Aorta (tissue), 5 donors: ENCODE data around the gene LYPD5. TPM values are rescaled to one million over a fixed set of nuclear protein-coding genes. Genes with fewer than 3 reads are reported as not detected.

ENCODE experiments used
- ATAC-seq: fragments of 200-7000 bp; cut with Tn5 transposase; one replicate; pipeline ENCODE4 v1.9.1; 2022; ENCODE audit warnings: moderate library complexity; ENCODE audit not compliant: low FRiP score
- DNase-seq, 2 donors: peaks; one replicate each; pipeline ENCODE4 v3.0.0-alpha.2; 2020
- H3K27ac ChIP-seq, 2 donors: one replicate each; pipeline ENCODE4 v1.5.1; 2013; ENCODE audit warnings: low read length in 2 of 2, mild to moderate bottlenecking in 2 of 2, moderate library complexity in 2 of 2, control low read depth in 1 of 2, inconsistent platforms in 1 of 2, low read depth in 1 of 2
- H3K27me3 ChIP-seq, 2 donors: one replicate each; pipeline ENCODE4 v1.6.1; 2013; ENCODE audit warnings: control low read depth in 1 of 2, low read length in 1 of 2, mild to moderate bottlenecking in 1 of 2, moderate library complexity in 1 of 2; ENCODE audit not compliant: insufficient read depth in 2 of 2, control insufficient read depth in 1 of 2
- H3K36me3 ChIP-seq, 2 donors: one replicate each; pipeline ENCODE4 v1.6.1; 2013; ENCODE audit warnings: control low read depth in 1 of 2, low read length in 1 of 2, mild to moderate bottlenecking in 1 of 2; ENCODE audit not compliant: insufficient read depth in 2 of 2, control insufficient read depth in 1 of 2
- H3K4me1 ChIP-seq, 2 donors: one replicate each; pipeline ENCODE4 v1.6.1; 2013; ENCODE audit warnings: low read length in 2 of 2, control low read depth in 1 of 2, mild to moderate bottlenecking in 1 of 2, moderate library complexity in 1 of 2; ENCODE audit not compliant: insufficient read depth in 2 of 2, control insufficient read depth in 1 of 2
- H3K4me3 ChIP-seq, 2 donors: one replicate each; pipeline ENCODE4 v1.5.1; 2013; ENCODE audit warnings: low read length in 2 of 2, control low read depth in 1 of 2, mild to moderate bottlenecking in 1 of 2
- H3K9me3 ChIP-seq: one replicate; pipeline ENCODE4 v1.6.1; 2013; ENCODE audit warnings: mild to moderate bottlenecking, low read length; ENCODE audit not compliant: control insufficient read depth
- WGBS, 2 donors: extraction: QIAGEN DNeasy Blood & Tissue Kit; methylation state at CpG; one replicate each; pipeline ENCODE4 v1.1.7; 2013; 5-methylcytosine and 5-hydroxymethylcytosine counted together
- intact Hi-C, 2 donors: fragments of 100-400 bp; cut with DNase I; formaldehyde crosslinking; loops; one replicate each; pipeline versions ENCODE4 v1.14.2 to v1.15.0; 2022
- polyA plus RNA-seq, 2 donors: library from polyadenylated mRNA; stranded (reverse); fragments of 200-250 nt; gene quantifications; one replicate each; pipeline ENCODE4 v1.2.3, GENCODE V29; 2013
- total RNA-seq, 2 donors: library from RNA; stranded (reverse); fragmentation: NEBNext Ultra II Directional; extraction: Animal tissue kit (Norgen Biotek cat#: 25700); gene quantifications; one replicate each; pipeline ENCODE4 v1.2.1, GENCODE V29; 2021
- donor health status: healthy with polysubstance abuse.
- donor health status: Bipolar disorder and iron deficiency.
- donor health status: DM: no; HTN: no; CAD: no.
- donor health status: DM: no; HTN: no; CAD: no.
- donor health status: DM: yes; HTN: yes; CAD: no.

Gene LYPD5
- total and polyA plus RNA-seq, 4 donors, result 0.08 to 1.9 (median 1.1) TPM

- DNase-seq (no peak), ATAC-seq (no peak)
- no peak overlapping the region for H3K4me3 ChIP-seq
- no peaks in the 10 kb centered on the region for H3K9me3 ChIP-seq
- no peak overlapping the region for H3K27ac ChIP-seq
- H3K4me1 ChIP-seq, result peaks cover 0 to 3% of the 10 kb centered on the region in 2 donors
- no peaks in the 10 kb centered on the region for H3K27me3 ChIP-seq
- WGBS, 2 donors, result 87% methylated on average over 15 to 16 of the region's 16 CpGs
- intact Hi-C loops, result loop anchor here (2.0 kb wide), 1 partner anchor 37 kb away; no protein-coding TSS in a partner anchor
- peaks cover 4 to 7% of the 10 kb centered on the region in 2 donors for H3K36me3 ChIP-seq
Measured at GRCh38 chr19:43747557-43748204, 54.6 kb downstream of the LYPD5 start.

Other genes starting within 250 kb of the LYPD5 start
- 10 to 100 TPM; 22.3 to 30.2 TPM for gene XRCC1, start 226.9 kb downstream of the LYPD5 start, total RNA-seq
- 10 to 100 TPM; 12.1 to 27.2 TPM for gene XRCC1, start 226.9 kb downstream of the LYPD5 start, polyA plus RNA-seq
- gene PINLYP, start 226.6 kb downstream of the LYPD5 start, total RNA-seq, result 10 to 100 TPM in 1 of 2 donors, 1 to 10 TPM in 1; 8.2 to 10.1 TPM
- 10 to 100 TPM; 20.8 to 22.9 TPM for gene PINLYP, start 226.6 kb downstream of the LYPD5 start, polyA plus RNA-seq
- gene IRGQ, start 206.3 kb downstream of the LYPD5 start, total RNA-seq, result 10 to 100 TPM; 20.3 to 25.5 TPM
- 1 to 10 TPM; 4.3 to 7.2 TPM for gene IRGQ, start 206.3 kb downstream of the LYPD5 start, polyA plus RNA-seq
- 10 to 100 TPM; 12.0 to 14.5 TPM for gene ZNF576, start 205.9 kb downstream of the LYPD5 start, total RNA-seq
- gene ZNF576, start 205.9 kb downstream of the LYPD5 start, polyA plus RNA-seq, result 10 to 100 TPM; 11.4 to 15.7 TPM
- under 1 TPM; 0.51 to 0.52 TPM for gene SRRM5, start 190.4 kb downstream of the LYPD5 start, total RNA-seq
- gene SRRM5, start 190.4 kb downstream of the LYPD5 start, polyA plus RNA-seq, result under 1 TPM in 1 of 2 donors, not detected in 1; 0.69 TPM
- gene ZNF428, start 182.8 kb downstream of the LYPD5 start, total RNA-seq, result 10 to 100 TPM; 26.2 to 34.6 TPM
- 10 to 100 TPM; 37.1 to 54.2 TPM for gene ZNF428, start 182.8 kb downstream of the LYPD5 start, polyA plus RNA-seq
- gene CADM4, start 162.6 kb downstream of the LYPD5 start, total RNA-seq, result 1 to 10 TPM; 2.9 to 6.5 TPM
- 1 to 10 TPM; 3.1 to 8.1 TPM for gene CADM4, start 162.6 kb downstream of the LYPD5 start, polyA plus RNA-seq
- gene PLAUR, start 132.3 kb downstream of the LYPD5 start, total RNA-seq, result 10 to 100 TPM; 41.0 to 51.0 TPM
- 10 to 100 TPM; 20.5 to 22.3 TPM for gene PLAUR, start 132.3 kb downstream of the LYPD5 start, polyA plus RNA-seq
- gene IRGC, start 86.4 kb downstream of the LYPD5 start, total RNA-seq, result not detected
- gene IRGC, start 86.4 kb downstream of the LYPD5 start, polyA plus RNA-seq, result not detected
- gene SMG9, start 47.5 kb downstream of the LYPD5 start, total RNA-seq, result 10 to 100 TPM; 29.2 to 50.6 TPM
- 10 to 100 TPM; 14.9 to 31.1 TPM for gene SMG9, start 47.5 kb downstream of the LYPD5 start, polyA plus RNA-seq
- gene KCNN4, start 21.5 kb downstream of the LYPD5 start, total RNA-seq, result 1 to 10 TPM; 4.1 to 4.3 TPM
- 1 to 10 TPM; 1.5 to 8.6 TPM for gene KCNN4, start 21.5 kb downstream of the LYPD5 start, polyA plus RNA-seq
- 10 to 100 TPM; 12.0 to 15.2 TPM for gene ZNF283, start 24.9 kb upstream of the LYPD5 start, total RNA-seq
- 1 to 10 TPM; 3.9 to 4.5 TPM for gene ZNF283, start 24.9 kb upstream of the LYPD5 start, polyA plus RNA-seq
- 1 to 10 TPM; 1.6 to 4.2 TPM for gene ZNF404, start 81.5 kb upstream of the LYPD5 start, total RNA-seq
- gene ZNF404, start 81.5 kb upstream of the LYPD5 start, polyA plus RNA-seq, result 1 to 10 TPM in 1 of 2 donors, under 1 TPM in 1; 0.90 to 1.6 TPM
- gene ZNF45, start 132.8 kb upstream of the LYPD5 start, total RNA-seq, result 10 to 100 TPM; 14.3 to 18.5 TPM
- 1 to 10 TPM; 3.4 to 9.0 TPM for gene ZNF45, start 132.8 kb upstream of the LYPD5 start, polyA plus RNA-seq
- 1 to 10 TPM; 5.9 to 8.8 TPM for gene ZNF221, start 148.8 kb upstream of the LYPD5 start, total RNA-seq
- 1 to 10 TPM; 1.2 to 3.8 TPM for gene ZNF221, start 148.8 kb upstream of the LYPD5 start, polyA plus RNA-seq
- 10 to 100 TPM in 1 of 2 donors, 1 to 10 TPM in 1; 7.1 to 10.8 TPM for gene ZNF155, start 181.7 kb upstream of the LYPD5 start, total RNA-seq
- gene ZNF155, start 181.7 kb upstream of the LYPD5 start, polyA plus RNA-seq, result 1 to 10 TPM; 6.0 to 9.0 TPM
- gene ZNF230, start 200.5 kb upstream of the LYPD5 start, total RNA-seq, result 1 to 10 TPM; 4.2 to 6.0 TPM
- gene ZNF230, start 200.5 kb upstream of the LYPD5 start, polyA plus RNA-seq, result 1 to 10 TPM in 1 of 2 donors, under 1 TPM in 1; 0.75 to 2.6 TPM
- gene ZNF222, start 222.9 kb upstream of the LYPD5 start, total RNA-seq, result 1 to 10 TPM; 4.1 to 4.4 TPM
- 1 to 10 TPM; 3.9 to 5.4 TPM for gene ZNF222, start 222.9 kb upstream of the LYPD5 start, polyA plus RNA-seq
- 1 to 10 TPM; 3.8 to 6.3 TPM for gene ZNF223, start 249.6 kb upstream of the LYPD5 start, total RNA-seq
- 1 to 10 TPM; 3.5 to 4.6 TPM for gene ZNF223, start 249.6 kb upstream of the LYPD5 start, polyA plus RNA-seq